HG03025 (cell line): ENCODE measurements around the gene CNPY1.

Source experiments
- ATAC-seq: cut with Tn5 transposase; IDR thresholded peaks from one replicate; pipeline ENCODE4 v1.9.1; 2021; ENCODE audit warnings: mild to moderate bottlenecking, moderate library complexity; ENCODE audit not compliant: unreplicated experiment, low FRiP score

Gene CNPY1

GRCh38 chr7:155458878-155459699 is 87.3 kb downstream of the CNPY1 start:
- ATAC-seq, result no peak

GRCh38 chr7:155458111-155458877 is 88.1 kb downstream of the CNPY1 start, which contains the start of gene EN2:
Gene EN2, plus strand, starts transcription at chr7:155458129. Its CDS starts 249 bp downstream, at chr7:155458378.
- ATAC-seq, result no peak

- ATAC-seq, result no peak
Measured at GRCh38 chr7:155457544-155458110, 88.7 kb downstream of the CNPY1 start.

- ATAC-seq, result no peak
Measured at GRCh38 chr7:155456738-155457543, 89.4 kb downstream of the CNPY1 start.

GRCh38 chr7:155455776-155456737 is 90.3 kb downstream of the CNPY1 start:
- no peak for ATAC-seq

GRCh38 chr7:155455132-155455693 is 91.1 kb downstream of the CNPY1 start:
- no peak for ATAC-seq

- no peak for ATAC-seq
Measured at GRCh38 chr7:155454183-155455112, 91.9 kb downstream of the CNPY1 start.

GRCh38 chr7:155453296-155454182 is 92.8 kb downstream of the CNPY1 start:
- no peak for ATAC-seq

GRCh38 chr7:155452505-155453295 is 93.7 kb downstream of the CNPY1 start:
- ATAC-seq, result no peak

GRCh38 chr7:155451840-155452239 is 94.5 kb downstream of the CNPY1 start:
- ATAC-seq, result no peak
